ENCODE measurements around the gene G3BP1.

Gene G3BP1

GRCh38 chr5:151740336-151740942 is 31.3 kb upstream of the G3BP1 start:
- Histone ChIP-seq H3K36me3 (replicated peaks) (peaks cover under 1% of the 10 kb centered on the region), H3K4me3 (ENCODE audit: low read depth, low read length) (peak overlapping the region; percentile 21), H3K27me3 (replicated peaks) (no peaks in the 10 kb centered on the region), H3K27ac (peak overlapping the region; percentile 99)
- in situ Hi-C loops (cut with HindIII; ENCODE audit: low pct_ligation_motif_present, low sequenced_read_pairs), result no loop called here
- peak; percentile 86 for TF ChIP-seq CTCF (IDR thresholded peaks at IDR 0.05; ENCODE audit: low read depth, low read length, missing control alignments)
- DNase-seq, result peak; percentile 91

- H3K27ac ChIP-seq, result peak overlapping the region; percentile 99
Observed at GRCh38 chr5:151740958-151741373, 30.8 kb upstream of the G3BP1 start.

GRCh38 chr5:151741678-151742423 is 29.9 kb upstream of the G3BP1 start:
- Histone ChIP-seq H3K4me3 (ENCODE audit: low read depth, low read length) (no peak overlapping the region), H3K27ac (peak overlapping the region; percentile 99), H3K36me3 (replicated peaks) (peaks cover 9% of the 10 kb centered on the region), H3K27me3 (replicated peaks) (no peaks in the 10 kb centered on the region)
- TF ChIP-seq CTCF (IDR thresholded peaks at IDR 0.05; ENCODE audit: low read depth, low read length, missing control alignments), result no peak
- DNase-seq, result peak; percentile 78
- in situ Hi-C loops (cut with HindIII; ENCODE audit: low pct_ligation_motif_present, low sequenced_read_pairs), result no loop called here

More at GRCh38 chr5:151740958-151741373, 30.8 kb upstream of the G3BP1 start:
- no peak for TF ChIP-seq CTCF (IDR thresholded peaks at IDR 0.05; ENCODE audit: low read depth, low read length, missing control alignments)
- in situ Hi-C loops (cut with HindIII; ENCODE audit: low pct_ligation_motif_present, low sequenced_read_pairs), result no loop called here
- Histone ChIP-seq H3K27me3 (replicated peaks) (no peaks in the 10 kb centered on the region), H3K4me3 (ENCODE audit: low read depth, low read length) (no peak overlapping the region), H3K36me3 (replicated peaks) (peaks cover 6% of the 10 kb centered on the region)
- DNase-seq, result peak; percentile 57

GRCh38 chr5:151742870-151743294 is 28.9 kb upstream of the G3BP1 start:
- Histone ChIP-seq H3K27ac (peak overlapping the region; percentile 99), H3K27me3 (replicated peaks) (no peaks in the 10 kb centered on the region), H3K36me3 (replicated peaks) (peaks cover 9% of the 10 kb centered on the region), H3K4me3 (ENCODE audit: low read depth, low read length) (no peak overlapping the region)
- peak; percentile 67 for DNase-seq
- peak; percentile 76 for TF ChIP-seq CTCF (IDR thresholded peaks at IDR 0.05; ENCODE audit: low read depth, low read length, missing control alignments)
- in situ Hi-C loops (cut with HindIII; ENCODE audit: low pct_ligation_motif_present, low sequenced_read_pairs), result no loop called here

GRCh38 chr5:151743530-151743929 is 28.2 kb upstream of the G3BP1 start:
- Histone ChIP-seq H3K27ac (peak overlapping the region; percentile 56), H3K36me3 (replicated peaks) (peaks cover 9% of the 10 kb centered on the region), H3K27me3 (replicated peaks) (no peaks in the 10 kb centered on the region), H3K4me3 (ENCODE audit: low read depth, low read length) (no peak overlapping the region)
- in situ Hi-C loops (cut with HindIII; ENCODE audit: low pct_ligation_motif_present, low sequenced_read_pairs), result no loop called here
- TF ChIP-seq CTCF (IDR thresholded peaks at IDR 0.05; ENCODE audit: low read depth, low read length, missing control alignments), result peak; percentile 16
- DNase-seq, result no peak

Data from brain microvascular endothelial cell (primary cell).